Measurements from ENCODE around the gene RDX.

The RDX gene

DNA sequence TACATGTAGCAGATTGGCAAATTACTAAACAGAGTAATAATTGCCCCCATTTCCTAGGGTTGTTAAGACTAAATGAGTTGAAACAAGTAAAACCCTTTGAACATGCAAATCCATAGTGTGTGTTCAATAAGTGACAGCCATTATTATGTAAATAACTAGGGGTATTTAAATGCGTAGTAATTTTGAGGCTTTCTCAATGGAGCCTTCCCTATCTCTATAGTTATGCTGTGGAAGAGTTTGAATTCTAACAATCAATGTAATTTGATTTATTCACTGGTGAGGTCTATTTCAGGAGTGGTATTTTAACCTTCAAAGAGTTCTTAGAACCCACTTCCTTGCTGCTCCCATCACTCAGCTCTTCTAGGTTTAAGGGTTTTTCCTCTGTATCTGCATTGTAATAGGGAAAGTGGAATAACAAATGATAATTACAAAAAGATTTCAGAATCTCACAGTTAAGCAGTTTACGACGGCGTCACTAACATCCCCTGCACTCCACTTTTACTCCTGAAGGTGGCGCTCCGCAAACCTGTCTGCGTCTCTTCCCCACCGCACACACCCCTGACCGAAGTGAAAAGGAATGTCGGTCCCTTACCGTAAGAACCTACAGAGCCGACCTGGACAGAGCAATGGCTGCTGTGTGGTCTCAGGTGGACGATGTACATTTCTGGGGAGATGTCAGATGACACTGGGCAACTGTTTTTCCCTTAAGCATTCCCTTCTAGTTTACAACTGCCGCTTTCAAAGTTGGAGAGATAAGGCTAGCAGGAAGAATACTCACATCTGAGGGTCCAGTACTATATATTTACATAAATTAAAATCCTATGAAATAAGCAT lies 122.4 kb downstream of the RDX start:
- DNase-seq (ENCODE audit: low read depth in 2 of 2): peak; percentile 10 to 11

DNA sequence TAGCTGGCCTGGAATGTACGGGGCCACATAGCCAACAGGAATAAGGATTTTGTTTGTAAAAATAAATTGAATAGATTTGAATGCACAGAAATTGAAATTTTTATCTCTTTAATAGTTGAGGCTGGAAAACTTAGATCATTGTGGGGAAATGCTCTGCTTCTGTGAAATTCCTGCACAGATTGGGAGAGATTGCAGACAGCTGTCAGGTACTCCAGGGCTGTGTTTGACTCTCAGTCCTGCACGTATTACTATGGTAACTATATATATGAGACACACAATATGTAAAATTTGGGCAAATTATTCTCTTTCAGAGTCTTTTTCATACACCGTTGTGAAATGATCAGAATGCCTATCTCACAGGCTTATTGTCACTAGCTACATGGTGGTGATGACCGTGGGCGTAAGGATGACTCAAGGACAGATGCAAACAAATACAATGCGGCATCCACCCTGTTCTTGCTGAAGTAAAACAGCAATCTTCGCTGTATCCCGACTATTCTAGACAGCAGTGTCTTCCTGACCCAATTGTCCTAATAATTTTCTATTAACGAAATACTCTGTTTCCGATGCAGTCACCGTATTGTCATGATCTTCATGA lies 123.8 kb downstream of the RDX start:
- no peak for DNase-seq (ENCODE audit: low read depth in 2 of 2)

GRCh38 chr11:110169738-110170137 lies 126.7 kb downstream of the RDX start:
- DNase-seq (ENCODE audit: low read depth in 2 of 2): no peak

- no peak for DNase-seq (ENCODE audit: low read depth in 2 of 2)
Observed at GRCh38 chr11:110168033-110168803, 128.2 kb downstream of the RDX start.

DNA sequence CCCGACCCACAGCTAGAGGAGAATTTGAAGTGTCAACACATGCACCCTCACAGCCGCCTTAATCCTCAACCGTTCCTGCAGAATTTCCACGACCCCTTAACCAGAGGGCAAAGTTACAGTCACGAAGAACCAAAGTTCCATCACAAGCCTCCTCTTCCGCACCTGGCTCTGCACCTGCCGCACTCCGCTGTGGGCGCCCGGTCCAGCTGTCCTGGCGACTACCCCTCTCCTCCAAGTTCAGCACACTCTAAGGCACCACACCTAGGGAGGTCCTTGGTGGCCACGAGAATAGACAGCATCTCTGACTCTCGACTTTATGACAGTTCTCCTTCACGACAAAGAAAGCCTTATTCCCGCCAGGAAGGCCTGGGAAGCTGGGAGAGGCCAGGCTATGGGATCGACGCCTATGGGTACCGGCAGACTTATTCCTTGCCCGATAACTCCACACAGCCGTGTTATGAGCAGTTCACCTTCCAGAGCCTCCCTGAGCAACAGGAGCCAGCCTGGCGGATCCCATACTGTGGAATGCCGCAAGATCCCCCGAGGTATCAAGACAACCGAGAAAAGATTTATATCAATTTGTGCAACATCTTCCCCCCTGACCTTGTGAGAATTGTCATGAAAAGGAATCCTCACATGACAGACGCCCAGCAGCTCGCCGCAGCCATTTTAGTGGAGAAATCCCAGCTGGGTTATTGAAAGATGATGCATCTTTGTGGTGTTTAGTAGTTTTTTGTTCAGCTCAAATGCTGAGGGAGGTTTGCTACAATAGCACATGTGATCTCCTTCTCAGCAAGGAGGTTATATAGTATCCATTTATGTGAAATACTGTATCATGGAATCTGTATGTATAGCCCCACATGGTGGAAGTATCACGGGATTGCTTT lies 131.1 kb downstream of the RDX start:
- no peak for DNase-seq (ENCODE audit: low read depth in 2 of 2)

GRCh38 chr11:110162216-110162615 lies 134.2 kb downstream of the RDX start:
- DNase-seq (ENCODE audit: low read depth in 2 of 2): no peak

GRCh38 chr11:110161061-110161460 lies 135.4 kb downstream of the RDX start:
- no peak for DNase-seq (ENCODE audit: low read depth in 2 of 2)

DNA sequence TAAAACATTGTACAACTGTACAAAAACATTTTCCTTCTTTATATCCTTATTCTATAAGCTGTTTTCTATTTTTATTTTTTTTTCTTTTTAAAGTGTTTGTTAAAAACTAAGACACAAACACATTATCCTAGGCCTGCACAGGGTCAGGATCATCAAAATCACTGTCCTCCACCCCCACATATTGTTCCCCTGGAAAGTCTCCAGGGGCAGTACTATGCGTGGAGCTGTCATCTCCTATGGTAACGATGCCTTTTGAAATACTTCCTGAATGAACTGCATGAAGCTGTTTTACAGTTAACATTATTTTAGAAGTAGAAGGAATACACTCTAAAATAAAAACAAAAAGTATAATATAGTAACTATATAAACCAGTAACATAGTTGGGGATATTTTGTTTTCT lies 136.0 kb downstream of the RDX start:
- no peak for DNase-seq (ENCODE audit: low read depth in 2 of 2)

DNA sequence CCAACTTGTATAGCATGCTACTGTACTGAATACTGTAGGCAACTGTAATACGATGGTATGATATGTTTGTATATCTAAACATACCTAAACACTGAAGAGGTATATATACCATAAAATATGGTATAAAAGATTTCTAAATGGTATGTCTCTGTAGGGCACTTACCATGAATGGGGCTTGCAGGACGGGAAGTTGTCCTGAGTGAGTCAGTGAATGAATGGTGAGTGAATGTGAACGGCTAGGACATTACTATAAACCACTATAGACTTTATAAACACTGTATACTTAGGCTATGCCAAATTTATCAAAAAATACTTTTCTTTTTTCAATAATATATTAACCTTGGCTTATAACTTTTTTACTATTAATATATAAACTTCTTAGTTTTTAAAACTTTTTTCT lies 136.4 kb downstream of the RDX start:
- no peak for DNase-seq (ENCODE audit: low read depth in 2 of 2)

GRCh38 chr11:110159476-110159875 lies 136.9 kb downstream of the RDX start:
- DNase-seq (ENCODE audit: low read depth in 2 of 2): no peak

DNA sequence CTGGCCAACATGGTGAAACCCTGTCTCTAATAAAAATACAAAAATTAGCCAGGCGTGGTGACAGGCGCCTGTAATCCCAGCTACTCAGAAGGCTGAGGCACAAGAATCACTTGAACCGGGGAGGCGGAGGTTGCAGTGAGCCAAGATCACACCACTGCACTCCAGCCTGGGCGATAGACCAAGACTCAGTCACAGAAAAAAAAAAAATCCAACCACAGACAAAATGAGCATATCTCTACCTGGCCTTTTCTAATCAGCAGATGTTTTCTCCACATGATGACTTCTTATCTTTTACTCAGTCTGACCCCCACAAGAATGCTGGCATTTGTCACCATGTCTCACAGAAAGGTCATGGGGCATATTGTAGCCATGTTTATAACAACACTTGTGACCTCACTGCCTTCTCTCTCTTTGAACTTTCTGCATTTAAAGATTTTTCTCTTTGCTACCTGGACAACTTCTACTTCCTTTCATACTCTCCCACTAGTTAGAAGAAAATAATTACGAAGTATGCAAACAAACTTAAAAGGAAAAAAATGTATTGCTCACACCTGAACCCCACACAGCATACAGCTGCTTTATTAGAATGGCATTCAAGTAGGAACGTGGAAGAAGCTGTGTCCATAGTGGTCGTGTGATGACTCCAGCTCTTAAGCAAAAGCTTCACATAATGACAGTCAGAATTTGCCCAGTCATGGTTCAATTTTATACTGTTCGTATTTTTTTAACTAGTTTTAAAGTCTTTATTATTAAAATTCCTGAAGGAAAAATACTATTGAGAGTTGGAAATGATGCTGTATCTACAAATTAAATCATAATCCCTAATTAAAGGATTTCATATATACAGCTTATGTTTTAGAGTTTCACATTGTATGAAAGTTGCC lies 137.9 kb downstream of the RDX start:
- no peak for DNase-seq (ENCODE audit: low read depth in 2 of 2)

- no peak for DNase-seq (ENCODE audit: low read depth in 2 of 2)
Observed at GRCh38 chr11:110156503-110156902, 139.9 kb downstream of the RDX start.

- no peak for DNase-seq (ENCODE audit: low read depth in 2 of 2)
Observed at GRCh38 chr11:110153474-110153873, 142.9 kb downstream of the RDX start.

- DNase-seq (ENCODE audit: low read depth in 2 of 2): no peak
Observed at GRCh38 chr11:110152199-110152598, 144.2 kb downstream of the RDX start.

GRCh38 chr11:110148775-110149744 lies 147.4 kb downstream of the RDX start:
- DNase-seq (ENCODE audit: low read depth in 2 of 2): no peak

DNA sequence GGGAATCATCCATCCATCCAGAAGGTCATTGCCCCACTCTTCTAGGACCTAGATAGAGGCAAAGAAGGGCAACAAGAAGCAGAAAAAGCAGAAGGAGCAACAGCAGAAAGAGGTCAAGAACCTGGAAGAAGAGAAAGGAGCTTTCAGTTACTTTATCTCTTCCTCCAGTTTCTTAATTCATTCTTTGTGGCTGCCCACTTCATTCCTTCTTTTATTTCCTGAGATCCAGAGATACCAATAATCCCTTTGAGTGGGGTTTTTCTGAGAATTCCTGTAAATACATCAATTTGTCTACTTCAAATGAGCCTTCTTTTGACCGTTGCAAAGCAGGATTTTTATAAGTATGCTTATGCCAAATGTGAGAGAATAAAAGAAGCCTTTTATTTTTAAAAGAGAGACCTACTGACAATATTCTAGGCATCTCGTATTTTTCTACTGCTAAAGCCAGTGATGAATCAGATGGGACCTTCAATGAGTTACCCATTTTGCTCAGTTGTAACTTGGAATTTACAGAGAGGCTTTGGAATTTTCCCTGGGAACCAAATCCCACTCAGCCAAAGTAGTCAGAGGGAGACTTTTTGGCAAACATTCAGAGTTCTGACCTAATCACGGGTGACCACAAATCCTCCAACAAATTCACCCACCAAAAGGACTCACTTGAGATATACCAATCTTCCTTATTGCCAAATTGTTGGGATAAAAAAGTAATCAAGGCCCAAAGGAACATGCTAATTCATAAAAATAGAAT lies 148.3 kb downstream of the RDX start:
- DNase-seq (ENCODE audit: low read depth in 2 of 2): no peak

- no peak for DNase-seq (ENCODE audit: low read depth in 2 of 2)
Observed at GRCh38 chr11:110141812-110142211, 154.6 kb downstream of the RDX start.

DNA sequence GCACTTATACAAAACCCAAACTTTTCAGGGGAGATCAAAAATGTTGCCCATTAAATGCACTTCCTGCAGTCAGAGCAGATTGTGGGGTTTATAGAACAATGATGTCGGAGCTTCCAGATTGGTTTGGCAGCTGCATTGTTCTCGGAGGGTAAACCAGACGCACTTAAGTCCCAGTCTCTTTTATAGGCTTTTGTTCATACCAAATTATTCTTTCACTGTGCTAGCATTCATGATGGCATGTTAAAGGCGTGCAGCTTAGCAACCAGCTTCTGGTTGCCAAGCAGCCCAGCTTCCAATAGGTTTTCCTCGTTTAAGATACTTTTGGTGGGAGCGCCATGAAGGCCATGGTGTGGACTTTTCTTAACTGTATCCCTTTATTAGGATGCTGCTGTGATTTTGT lies 162.3 kb downstream of the RDX start:
- DNase-seq (ENCODE audit: low read depth in 2 of 2): no peak

DNA sequence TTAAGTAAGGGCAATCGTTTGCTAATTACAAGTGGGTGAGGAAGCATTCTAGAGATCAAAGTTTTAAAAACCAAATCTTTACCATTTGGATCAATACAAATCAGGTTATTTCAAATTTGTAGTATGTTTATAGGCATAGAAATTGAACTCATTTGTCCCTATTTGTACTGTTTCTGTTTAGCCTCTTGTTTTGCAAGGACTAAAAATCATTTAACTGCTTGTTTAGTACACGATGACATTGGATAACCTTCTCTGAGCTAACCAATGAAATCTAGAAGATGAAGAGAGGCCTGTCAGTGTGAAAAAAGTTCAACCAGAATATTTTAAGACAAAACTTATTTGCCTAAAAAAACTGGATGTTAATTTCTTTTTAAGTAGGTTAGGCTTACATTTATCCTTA lies 163.3 kb downstream of the RDX start:
- DNase-seq (ENCODE audit: low read depth in 2 of 2): no peak

Measured in activated CD8-positive, alpha-beta memory T cell treated with anti-CD3 and anti-CD28 coated beads for 4 hours (primary cell).